Skin epidermis (tissue), 12 donors: ENCODE data around the gene PHF8.

ENCODE experiments used
- H3K27ac ChIP-seq, 21 experiments: fragments of 200-600 bp; sonication (generic) in 11 of 21; one replicate each; pipeline ENCODE4 v1.5.0; 2020; ENCODE audit warnings: mild to moderate bottlenecking in 3 of 21, inconsistent platforms in 2 of 21, moderate library complexity in 2 of 21
- H3K4me3 ChIP-seq, 7 experiments: fragments of 200-600 bp; sonication (generic) in 2 of 7; one replicate each; pipeline ENCODE4 v1.5.0; 2020; ENCODE audit warnings: inconsistent platforms in 2 of 7, mild to moderate bottlenecking in 2 of 7, moderate library complexity in 1 of 7

The PHF8 gene

DNA sequence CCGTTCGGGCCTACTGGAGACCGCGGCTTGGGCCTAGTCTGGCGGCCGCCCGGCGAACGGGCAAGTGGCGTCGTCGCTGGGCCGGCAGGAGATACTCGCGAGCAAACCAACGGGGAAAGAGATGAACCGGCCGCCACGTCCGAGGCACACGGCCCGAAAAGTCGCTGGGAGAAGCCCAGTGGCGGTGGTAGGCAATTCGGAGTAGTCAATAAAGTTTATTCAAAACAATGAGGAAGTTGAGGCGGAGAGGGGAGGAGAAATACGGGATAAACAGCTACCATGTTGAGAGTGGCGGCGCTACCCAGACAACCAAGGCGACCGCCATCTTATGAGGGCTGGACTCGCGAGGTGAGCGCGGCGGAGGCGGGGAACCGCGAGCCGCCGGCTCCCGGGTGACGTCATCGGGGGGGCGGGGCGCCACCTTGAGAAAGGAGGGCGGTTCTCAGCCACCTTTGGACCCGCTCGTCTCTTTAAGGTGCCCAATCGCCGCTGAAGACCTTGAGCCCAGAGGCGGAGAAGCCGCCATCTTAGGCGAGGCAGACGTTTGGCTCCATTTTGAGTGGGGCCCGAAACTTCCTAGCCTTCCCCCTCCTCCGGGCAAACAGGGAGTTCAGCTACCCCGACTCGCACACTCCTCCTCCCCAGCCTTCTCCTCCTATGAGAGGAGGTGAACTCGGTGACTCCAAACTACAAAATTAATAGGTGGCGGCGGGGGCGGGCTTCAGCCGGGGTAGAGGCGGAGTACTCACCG lies at the start of gene PHF8:
PHF8 (minus strand) TSS at position 348 of the 751 bp plus-strand sequence. CDS start 1,745 bp downstream, outside the sequence.
- Histone ChIP-seq H3K4me3 (peak within 1 kb of the TSS; percentile 45 to 69 (median 60)), H3K27ac (peak within 1 kb of the TSS; percentile 87 to 98 (median 95))

DNA sequence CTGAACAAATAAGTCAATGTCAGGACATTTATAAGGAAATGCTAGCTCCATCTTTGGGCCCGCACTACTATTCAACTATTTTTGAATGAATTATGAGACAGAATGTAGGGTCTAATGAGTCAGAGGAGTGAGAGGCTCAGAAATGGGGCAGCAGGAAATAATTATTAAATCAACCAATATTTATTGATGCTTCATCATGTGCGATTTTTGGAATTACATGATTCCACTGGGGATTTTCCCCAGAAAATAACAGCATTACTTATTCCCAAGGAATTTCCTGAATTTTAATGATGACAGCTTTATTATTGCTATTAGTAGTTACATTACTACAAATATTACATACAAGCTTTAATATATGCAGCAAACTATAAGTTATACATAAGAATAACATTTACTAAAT lies 49.3 kb upstream of the PHF8 start:
- Histone ChIP-seq H3K27ac (no peak overlapping the region), H3K4me3 (no peak overlapping the region)

DNA sequence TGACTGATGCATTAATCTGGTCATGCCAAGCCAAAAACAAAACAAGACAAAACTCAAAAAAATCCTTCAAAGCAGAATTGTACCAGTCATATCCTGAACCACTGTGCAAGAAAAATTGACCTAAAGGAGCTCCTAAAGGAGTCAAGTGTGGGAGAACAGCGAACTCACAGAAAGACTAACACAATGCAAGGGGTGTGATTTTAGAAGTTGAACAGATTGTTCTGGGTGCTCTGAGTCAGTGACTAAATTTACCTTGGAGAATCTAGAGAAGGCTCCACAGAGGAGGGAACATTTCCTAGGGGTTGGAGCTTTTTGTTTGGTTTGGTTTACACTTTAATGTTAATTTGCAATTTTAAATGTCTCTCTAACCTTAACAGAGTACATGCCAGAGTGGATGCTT lies 48.9 kb upstream of the PHF8 start:
- Histone ChIP-seq H3K4me3 (no peak overlapping the region), H3K27ac (no peak overlapping the region)

DNA sequence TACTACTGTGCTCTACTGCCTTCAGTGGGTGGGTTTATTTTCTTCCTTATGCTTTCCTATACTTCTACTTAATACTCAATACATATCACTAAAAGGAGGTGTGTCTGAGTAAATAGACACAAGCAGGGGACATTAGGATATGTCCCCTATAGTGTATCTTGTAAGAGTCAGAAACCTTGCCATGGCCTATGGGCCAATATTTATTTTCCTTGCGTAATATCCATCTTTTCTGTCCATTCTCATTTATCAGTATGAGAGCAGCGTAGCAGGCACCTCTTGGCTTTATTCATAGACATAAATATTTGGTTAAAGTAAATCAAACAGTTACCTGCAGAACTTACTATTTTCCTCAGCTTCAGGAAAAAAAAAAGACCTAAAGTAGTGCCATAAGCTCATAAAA lies 46.6 kb upstream of the PHF8 start:
- Histone ChIP-seq H3K27ac (no peak overlapping the region), H3K4me3 (no peak overlapping the region)

DNA sequence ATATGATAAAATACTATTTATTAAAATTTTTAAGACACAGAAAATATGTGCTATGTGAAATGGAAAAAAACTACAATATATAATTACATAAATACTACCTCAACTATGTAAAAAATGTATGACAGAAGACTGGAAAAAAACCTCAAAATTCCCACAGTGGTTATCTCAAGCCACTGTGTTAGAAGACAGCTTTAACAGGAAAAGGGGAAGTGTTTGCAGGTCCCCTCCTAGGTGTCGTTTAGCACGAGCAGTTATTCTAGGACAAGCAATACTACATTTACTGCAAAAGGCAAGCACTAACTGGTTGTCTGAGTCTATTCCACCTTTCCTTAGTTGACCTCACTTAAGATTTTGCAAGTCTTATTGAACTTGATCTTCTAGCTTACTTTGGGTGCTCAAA lies 44.9 kb upstream of the PHF8 start:
- Histone ChIP-seq H3K27ac (no peak overlapping the region), H3K4me3 (no peak overlapping the region)

DNA sequence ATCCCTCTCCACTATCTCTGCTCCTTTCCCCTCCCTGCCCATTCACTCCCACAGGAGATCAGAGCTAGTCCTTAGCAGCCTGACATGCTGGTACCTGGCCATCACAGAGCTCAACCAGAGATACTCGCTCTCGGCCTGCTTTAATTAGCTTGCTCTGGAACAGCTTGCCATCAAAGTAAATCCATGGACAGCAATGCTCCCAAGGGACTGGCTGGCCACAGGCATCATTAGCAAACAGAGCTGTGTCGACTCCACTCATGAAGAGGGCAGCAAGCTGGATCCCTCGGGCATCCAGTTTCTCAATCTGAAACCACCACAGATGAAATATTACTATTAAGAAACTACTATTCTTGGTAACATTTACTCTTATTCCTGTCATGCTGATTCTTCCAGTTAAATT lies 43.4 kb upstream of the PHF8 start:
- no peak overlapping the region for H3K27ac ChIP-seq
- no peak overlapping the region for H3K4me3 ChIP-seq

DNA sequence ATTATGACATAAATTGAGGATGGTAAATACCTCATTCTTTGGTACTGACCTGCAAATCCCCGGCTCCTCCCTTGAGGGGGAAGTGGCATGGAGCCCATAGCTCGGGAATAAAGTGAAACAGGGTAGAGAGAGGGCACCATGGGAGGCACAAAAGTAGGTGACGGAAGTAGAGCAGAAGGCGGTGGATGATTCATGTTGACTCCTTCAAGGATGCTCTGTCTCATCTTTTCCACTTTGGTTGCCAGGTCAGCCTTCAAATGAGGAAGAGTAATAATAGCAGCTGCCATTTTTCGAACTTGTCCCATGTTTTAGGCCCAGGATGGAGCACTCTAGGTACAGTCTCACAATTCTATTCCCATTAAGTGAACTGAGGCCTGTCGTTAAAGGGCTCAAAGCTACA lies 41.4 kb upstream of the PHF8 start:
- no peak overlapping the region for H3K4me3 ChIP-seq
- no peak overlapping the region for H3K27ac ChIP-seq

DNA sequence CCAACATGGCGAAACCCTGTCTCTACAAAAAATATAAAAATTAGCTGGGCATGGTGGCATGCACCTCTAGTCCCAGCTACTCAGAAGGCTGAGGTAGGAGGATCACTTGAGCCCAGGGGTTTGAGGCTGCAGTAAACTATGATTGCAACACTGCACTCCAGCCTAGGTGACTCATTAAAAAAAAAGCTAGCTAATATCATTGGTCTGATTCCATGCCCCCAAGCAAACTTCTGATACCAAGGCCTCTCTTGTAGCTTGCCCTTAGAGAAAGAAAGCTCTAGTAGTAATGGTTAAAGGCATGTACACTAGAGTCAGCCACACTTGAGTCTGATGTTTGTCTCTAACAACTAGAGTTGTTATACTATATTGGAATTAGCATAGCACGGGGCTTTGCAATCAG lies 32.6 kb upstream of the PHF8 start:
- Histone ChIP-seq H3K27ac (no peak overlapping the region), H3K4me3 (no peak overlapping the region)

DNA sequence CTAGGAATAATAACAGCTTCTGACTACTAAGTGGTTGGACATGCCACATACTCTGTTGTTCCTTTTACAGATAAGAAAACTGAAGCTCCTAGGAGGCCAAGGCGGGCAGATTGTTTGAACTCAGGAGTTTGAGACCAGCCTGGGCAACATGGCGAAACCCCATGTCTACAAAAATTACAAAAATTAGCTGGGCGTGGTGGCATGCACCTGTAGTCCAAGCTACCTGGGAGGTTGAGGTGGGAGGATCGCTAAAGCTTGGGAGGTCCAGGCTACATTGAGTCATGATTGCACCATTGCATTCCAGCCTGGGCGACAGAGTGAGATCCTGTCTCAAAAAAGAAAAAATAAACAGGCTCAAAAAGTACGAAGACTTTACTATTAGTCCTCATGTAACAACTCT lies 30.6 kb upstream of the PHF8 start:
- H3K4me3 ChIP-seq = no peak overlapping the region
- no peak overlapping the region for H3K27ac ChIP-seq

DNA sequence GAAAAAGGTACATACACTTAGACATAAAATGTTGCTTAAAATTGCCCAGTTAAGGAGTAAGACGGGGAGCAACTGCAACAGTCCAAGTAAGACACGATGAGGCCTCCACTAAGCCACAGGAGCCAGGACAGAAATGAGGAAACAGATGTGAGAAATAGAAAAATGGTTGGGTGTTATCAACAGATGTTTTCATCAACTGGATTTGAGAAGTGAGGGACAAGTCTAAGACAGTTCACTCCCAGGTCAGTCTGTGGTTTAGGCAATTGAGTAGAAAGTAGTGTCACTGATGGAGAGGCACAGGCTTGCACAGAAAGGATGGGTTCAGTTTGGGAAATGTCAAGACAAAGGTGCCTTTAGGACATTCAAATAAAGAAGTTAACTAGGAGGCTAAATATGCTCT lies 23.5 kb upstream of the PHF8 start:
- Histone ChIP-seq H3K27ac (no peak overlapping the region), H3K4me3 (no peak overlapping the region)

DNA sequence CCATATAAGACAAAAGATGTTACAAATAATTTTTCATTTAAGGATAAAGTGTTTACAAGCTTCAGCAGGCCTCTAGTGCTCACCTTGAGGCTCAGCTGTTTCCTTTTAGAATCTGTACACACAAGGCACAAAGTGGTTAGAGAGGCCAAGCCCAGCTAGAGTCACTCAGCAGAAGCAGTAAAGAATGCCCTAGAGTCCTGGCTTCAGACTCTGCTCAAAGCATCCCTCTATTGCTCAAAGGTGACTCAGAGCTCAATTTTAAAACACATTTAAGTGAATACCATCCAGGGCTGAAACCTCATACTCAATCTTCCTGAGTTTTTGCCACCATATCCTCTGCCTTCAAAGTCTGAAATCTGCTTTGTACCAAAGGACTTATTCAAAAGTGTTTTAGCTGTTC lies 22.6 kb upstream of the PHF8 start:
- no peak overlapping the region for H3K27ac ChIP-seq
- H3K4me3 ChIP-seq = no peak overlapping the region

DNA sequence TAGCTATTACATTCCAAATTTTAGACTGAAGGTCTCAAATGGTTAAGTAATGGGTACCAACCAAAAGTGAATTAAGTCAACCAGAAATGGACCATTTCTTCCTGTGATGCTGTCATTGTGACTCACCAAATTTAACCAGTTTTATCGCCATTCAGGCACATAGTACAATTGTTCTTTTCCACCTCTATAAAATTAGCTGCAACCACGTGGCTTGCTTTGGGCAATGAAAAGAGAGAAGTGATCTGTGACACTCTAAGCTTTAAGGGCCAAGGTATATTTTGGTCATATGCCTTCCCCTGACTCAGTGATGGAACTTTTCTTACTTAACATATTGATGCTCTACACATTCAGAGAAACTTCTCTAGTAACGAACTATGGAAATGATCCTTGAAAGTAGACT lies 20.3 kb upstream of the PHF8 start:
- Histone ChIP-seq H3K27ac (no peak overlapping the region), H3K4me3 (no peak overlapping the region)

DNA sequence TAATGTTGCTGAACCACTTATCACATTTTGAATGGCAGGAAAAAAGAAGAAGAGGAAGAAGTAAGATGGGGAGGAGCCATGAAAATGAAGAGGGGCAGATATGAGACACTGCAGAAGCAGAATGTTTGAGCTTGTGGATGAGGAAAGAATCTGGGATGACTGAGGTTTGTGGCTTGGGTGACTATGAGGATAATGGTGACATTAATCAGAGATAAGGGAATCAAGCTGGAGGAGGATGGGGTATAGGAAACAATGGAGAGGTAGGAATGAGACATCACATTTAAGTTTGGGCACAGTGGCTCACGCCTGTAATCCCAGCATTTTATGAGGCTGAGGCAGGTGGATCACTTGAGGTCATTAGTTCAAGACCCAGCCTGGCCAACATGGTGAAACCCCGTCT lies 19.1 kb upstream of the PHF8 start:
- no peak overlapping the region for H3K4me3 ChIP-seq
- H3K27ac ChIP-seq = no peak overlapping the region

DNA sequence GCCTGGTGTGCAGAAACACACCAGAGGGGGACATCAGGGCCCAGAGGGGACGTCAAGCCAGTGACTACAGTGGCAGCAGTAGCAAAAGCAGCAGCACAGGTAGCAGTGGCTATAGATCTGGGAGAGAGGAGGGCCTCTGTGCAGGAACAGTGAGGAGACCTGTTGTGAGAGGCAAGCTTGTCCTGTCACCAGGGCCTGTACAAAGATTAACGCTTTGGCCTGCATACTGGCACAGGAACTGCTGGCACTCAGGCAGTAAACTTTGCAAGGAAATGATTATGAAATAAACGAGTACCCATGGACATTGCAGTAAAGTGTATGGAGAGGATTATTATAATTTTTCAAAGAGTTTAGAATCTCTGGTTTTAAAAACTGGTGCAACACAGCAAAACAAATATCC lies 5.5 kb upstream of the PHF8 start:
- Histone ChIP-seq H3K27ac (no peak overlapping the region), H3K4me3 (no peak overlapping the region)

DNA sequence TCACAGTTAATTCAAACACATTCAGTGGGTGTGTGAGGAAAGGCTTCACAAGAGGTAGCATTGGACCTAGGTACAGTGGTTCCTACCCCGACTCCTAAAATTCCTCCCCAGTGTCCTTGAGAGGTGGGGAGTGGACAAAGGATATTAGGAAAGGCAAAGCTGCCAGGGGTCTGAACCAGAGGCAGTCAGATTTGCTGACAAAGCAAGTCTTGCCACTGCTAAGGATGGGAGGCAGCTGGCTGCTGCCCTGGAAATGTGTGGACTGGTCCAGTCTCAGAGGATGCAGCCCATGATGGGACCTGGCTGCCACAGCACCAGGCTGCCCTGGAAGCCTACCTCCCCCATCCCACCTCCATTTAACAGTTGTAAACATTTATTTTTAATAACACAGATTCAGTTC lies 4.1 kb upstream of the PHF8 start:
- Histone ChIP-seq H3K4me3 (no peak overlapping the region), H3K27ac (no peak overlapping the region)

DNA sequence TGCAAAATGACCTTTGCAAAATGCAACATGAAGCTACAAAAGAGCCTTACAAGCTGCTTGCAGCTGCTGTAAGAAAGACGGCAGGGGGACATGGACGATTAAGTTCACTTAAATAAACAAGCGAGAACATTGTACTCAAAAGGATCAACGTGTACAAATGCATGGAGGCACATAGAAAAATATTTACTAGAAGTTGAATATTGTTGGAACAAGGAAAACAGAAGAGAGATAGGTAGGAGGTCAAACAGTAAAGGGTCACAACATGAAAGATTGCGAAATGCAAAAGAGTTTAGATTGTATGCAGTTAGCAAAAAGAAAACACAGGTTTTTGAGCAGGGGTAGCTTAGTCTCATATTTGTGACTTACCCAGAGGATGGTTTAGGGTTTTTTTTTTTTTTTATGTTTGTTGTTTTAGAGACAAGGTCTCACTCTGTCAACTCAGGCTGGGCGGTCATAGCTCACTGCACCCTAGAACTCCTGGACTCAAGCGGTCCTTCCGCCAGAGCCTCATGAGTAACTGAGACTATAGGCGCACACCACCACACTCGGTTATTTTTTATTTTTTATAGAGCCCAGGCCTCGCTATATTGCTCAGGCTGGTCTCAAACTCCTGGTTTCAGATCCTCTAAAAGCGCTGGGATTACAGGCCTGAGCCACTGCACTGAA lies 1.4 kb upstream of the PHF8 start:
- Histone ChIP-seq H3K4me3 (no peak overlapping the region), H3K27ac (peak overlapping the region in 2 of 21 experiments; percentile 92 to 96)

DNA sequence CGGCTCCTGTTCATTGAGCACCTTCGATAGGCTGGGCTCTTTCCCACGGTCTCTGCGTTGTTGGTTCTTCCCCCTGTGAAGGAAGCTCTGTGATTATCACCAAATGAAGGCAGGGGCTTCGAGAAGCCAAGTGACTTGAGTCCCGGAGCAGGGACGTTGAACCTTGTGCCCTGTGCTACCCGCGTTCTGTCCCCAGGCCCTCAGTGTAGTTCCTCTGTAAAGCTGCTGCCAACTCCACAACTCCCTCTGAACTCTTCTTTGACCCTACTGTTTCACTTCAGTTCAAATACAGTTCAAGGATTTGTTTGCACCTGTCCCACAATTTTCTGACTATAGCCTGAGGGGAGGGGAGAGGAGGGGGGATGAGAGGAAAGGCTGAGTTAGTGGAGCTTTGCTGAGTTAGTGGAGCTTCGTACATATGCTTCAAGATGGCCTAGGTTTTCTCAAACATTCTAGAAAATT lies 635 bp upstream of the PHF8 start:
- H3K4me3 ChIP-seq = peak overlapping the region; percentile 21 to 65 (median 58)

DNA sequence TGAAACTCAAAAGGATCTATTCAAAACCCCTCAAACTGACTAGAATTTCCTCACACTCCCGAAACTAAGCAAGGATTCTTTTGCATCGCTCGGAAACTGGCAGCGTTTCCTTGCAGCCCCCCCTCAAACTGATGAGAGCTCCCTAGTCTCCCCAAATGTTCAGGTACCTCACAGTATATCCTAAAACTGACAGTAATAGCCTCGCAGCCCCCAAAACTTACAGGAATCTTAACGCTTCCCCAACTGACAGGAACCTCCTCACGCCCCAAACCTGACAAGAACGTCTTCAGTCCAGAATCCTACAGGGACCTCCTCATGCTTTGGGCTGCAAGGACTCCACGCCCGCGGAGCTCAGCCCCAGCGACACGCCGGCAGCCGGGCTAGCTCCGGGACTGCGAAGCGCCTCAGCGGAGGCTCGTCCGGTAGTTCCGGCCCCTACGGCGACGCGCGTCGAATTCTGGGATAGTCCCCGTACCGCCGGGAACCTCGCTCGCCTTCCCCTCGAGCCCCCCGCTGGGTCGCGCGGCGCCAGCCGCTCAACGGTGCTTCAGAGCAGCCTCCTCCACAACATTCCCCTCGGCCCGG lies 640 bp downstream of the PHF8 start:
- peak overlapping the region; percentile 87 to 98 (median 95) for H3K27ac ChIP-seq
- peak overlapping the region; percentile 45 to 69 (median 60) for H3K4me3 ChIP-seq

More for the DNA sequence above, 635 bp upstream of the PHF8 start:
- peak overlapping the region; percentile 46 to 98 (median 95) for H3K27ac ChIP-seq

DNA sequence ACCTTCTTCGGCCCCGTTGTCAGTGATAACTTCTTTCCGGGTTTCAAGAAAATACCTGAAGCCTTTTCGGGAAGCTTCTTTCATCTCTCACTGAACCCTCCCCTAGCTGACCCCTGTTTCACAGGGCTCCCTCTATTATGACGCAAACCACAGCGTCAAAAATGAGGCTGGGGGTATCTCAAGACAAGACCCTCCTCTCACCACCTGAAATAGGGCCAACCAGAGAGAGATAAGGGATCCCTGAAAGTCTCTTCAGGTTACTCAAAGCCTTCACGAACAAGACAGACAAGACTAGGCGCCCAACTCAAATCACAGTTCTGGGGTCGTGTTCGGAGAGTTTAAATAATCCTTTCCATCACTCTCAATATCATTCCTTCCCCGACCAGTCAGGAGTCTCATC lies 1.2 kb downstream of the PHF8 start:
- peak overlapping the region in 18 of 21 experiments; percentile 11 to 98 (median 95) for H3K27ac ChIP-seq
- peak overlapping the region; percentile 45 to 69 (median 60) for H3K4me3 ChIP-seq

DNA sequence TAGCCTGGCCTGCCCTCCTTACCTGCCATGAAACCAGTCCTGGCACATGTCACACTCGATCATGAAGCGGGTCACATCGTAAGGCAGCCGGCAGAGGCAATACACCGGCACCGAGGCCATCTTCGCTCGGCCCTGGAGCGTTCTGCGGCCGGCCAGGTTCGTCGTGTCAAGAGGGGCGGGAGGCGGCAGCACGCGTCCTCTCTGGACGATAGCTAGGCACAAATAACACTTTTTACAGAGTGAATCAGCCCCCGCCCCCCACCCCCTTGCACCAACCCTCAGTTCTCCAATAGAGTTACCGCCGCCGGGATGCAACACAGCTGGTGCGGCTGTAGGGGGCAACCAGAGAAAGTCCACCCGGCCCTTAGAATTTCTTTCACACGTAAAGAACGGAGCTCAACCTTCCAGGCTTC lies 1.7 kb downstream of the PHF8 start:
- peak overlapping the region; percentile 45 to 69 (median 60) for H3K4me3 ChIP-seq
- peak overlapping the region in 13 of 21 experiments; percentile 11 to 98 (median 94) for H3K27ac ChIP-seq

DNA sequence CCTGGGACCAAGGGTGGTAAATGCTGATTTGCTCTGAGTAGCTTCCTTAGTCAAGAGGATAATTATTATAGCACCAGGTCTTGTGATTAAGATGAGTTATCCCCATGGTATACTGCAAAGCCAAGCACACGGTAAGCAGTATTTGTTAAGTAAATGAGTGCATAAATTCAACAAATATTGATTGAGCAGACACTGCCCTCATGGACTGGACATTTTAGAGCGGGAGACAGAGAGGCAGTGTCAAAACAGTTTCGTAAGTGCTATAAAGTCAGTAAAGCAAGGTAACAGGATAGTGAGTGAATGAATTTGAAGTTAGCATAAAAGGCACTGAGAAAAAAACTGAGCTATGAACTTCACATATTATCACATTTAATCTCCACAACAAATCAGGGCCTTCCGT lies 13.9 kb downstream of the PHF8 start:
- no peak overlapping the region for H3K27ac ChIP-seq
- no peak overlapping the region for H3K4me3 ChIP-seq
